NCI-H1694 treated with DMSO at 0.1 percent for 48 hours (cell line): Measurements from ENCODE around the gene AMBRA1.

ENCODE experiments used
- DNase-seq: peaks from one replicate; lab custom pipeline; 2025; lab: John Stamatoyannopoulos, UW

Gene AMBRA1

GRCh38 chr11:46475051-46475925 lies 118.5 kb downstream of the AMBRA1 start:
- DNase-seq, result no peak

GRCh38 chr11:46472662-46472994 lies 121.2 kb downstream of the AMBRA1 start:
- no peak for DNase-seq

GRCh38 chr11:46471943-46472661 lies 121.7 kb downstream of the AMBRA1 start:
- no peak for DNase-seq

- no peak for DNase-seq
These were observed 123.9 kb downstream of the AMBRA1 start for GRCh38 chr11:46469926-46470325.

- no peak for DNase-seq
These were observed 128.1 kb downstream of the AMBRA1 start for GRCh38 chr11:46465683-46466082.

- no peak for DNase-seq
These were observed 130.0 kb downstream of the AMBRA1 start for GRCh38 chr11:46463701-46464421.

- DNase-seq, result no peak
These were observed 132.3 kb downstream of the AMBRA1 start for GRCh38 chr11:46461461-46461927.

- no peak for DNase-seq
These were observed 135.3 kb downstream of the AMBRA1 start for GRCh38 chr11:46458491-46458890.

GRCh38 chr11:46457659-46458424 lies 136.0 kb downstream of the AMBRA1 start:
- DNase-seq, result no peak

- no peak for DNase-seq
These were observed 136.8 kb downstream of the AMBRA1 start for GRCh38 chr11:46457021-46457420.

GRCh38 chr11:46456269-46457001 lies 137.4 kb downstream of the AMBRA1 start:
- no peak for DNase-seq

GRCh38 chr11:46455834-46456233 lies 138.0 kb downstream of the AMBRA1 start:
- no peak for DNase-seq

- no peak for DNase-seq
These were observed 140.8 kb downstream of the AMBRA1 start for GRCh38 chr11:46452918-46453517.

GRCh38 chr11:46451759-46452158 lies 142.1 kb downstream of the AMBRA1 start:
- no peak for DNase-seq

GRCh38 chr11:46450846-46451477 lies 142.9 kb downstream of the AMBRA1 start:
- no peak for DNase-seq

GRCh38 chr11:46447544-46447943 lies 146.3 kb downstream of the AMBRA1 start:
- DNase-seq, result no peak

- no peak for DNase-seq
These were observed 147.7 kb downstream of the AMBRA1 start for GRCh38 chr11:46445920-46446771.

GRCh38 chr11:46445192-46445919 lies 148.5 kb downstream of the AMBRA1 start:
- DNase-seq, result no peak

- no peak for DNase-seq
These were observed 149.5 kb downstream of the AMBRA1 start for GRCh38 chr11:46444305-46444704.
